ENCODE results near the gene PEA15.

Gene PEA15

GRCh38 chr1:160209321-160210046, 4.3 kb downstream of the PEA15 start:
- TF ChIP-seq ZFX (IDR thresholded peaks at IDR 0.05; ENCODE audit: borderline replicate concordance) (no peak), CTCF (IDR thresholded peaks at IDR 0.05) (no peak)
- 0 out of 2 replicates have a peak overlapping the region, but pooled peaks have one; percentile 1 for H3K27ac ChIP-seq

GRCh38 chr1:160210561-160210960, 5.4 kb downstream of the PEA15 start:
- H3K27ac ChIP-seq: peak overlapping the region; percentile 1; the same call in 1 of the 2 replicates
- no peak for TF ChIP-seq CTCF (IDR thresholded peaks at IDR 0.05)
- TF ChIP-seq ZFX (IDR thresholded peaks at IDR 0.05; ENCODE audit: borderline replicate concordance): no peak

GRCh38 chr1:160211046-160211790, 6.0 kb downstream of the PEA15 start:
- no peak overlapping the region; the same call in 1 of the 2 replicates for H3K27ac ChIP-seq
- no peak for TF ChIP-seq CTCF (IDR thresholded peaks at IDR 0.05)
- TF ChIP-seq ZFX (IDR thresholded peaks at IDR 0.05; ENCODE audit: borderline replicate concordance): no peak

- TF ChIP-seq CTCF (IDR thresholded peaks at IDR 0.05): no peak
- TF ChIP-seq ZFX (IDR thresholded peaks at IDR 0.05; ENCODE audit: borderline replicate concordance): no peak
- H3K27ac ChIP-seq: peak overlapping the region; percentile 37
Observed at GRCh38 chr1:160214481-160215140, 9.4 kb downstream of the PEA15 start.

GRCh38 chr1:160216301-160216700, 11.1 kb downstream of the PEA15 start:
- TF ChIP-seq CTCF (IDR thresholded peaks at IDR 0.05): no peak
- no peak for TF ChIP-seq ZFX (IDR thresholded peaks at IDR 0.05; ENCODE audit: borderline replicate concordance)
- peak overlapping the region; percentile 37; the same call in 1 of the 2 replicates for H3K27ac ChIP-seq

- no peak for TF ChIP-seq ZFX (IDR thresholded peaks at IDR 0.05; ENCODE audit: borderline replicate concordance)
- no peak for TF ChIP-seq CTCF (IDR thresholded peaks at IDR 0.05)
- H3K27ac ChIP-seq: 0 out of 2 replicates have a peak overlapping the region, but pooled peaks have one; percentile 37
Observed at GRCh38 chr1:160217481-160218051, 12.4 kb downstream of the PEA15 start.
